ENCODE data around the gene ZNF598. TPM values are rescaled to one million over a fixed set of nuclear protein-coding genes. Genes with fewer than 3 reads are reported as not detected.

ZNF598 gene
- total RNA-seq, result 9.4 TPM

GRCh38 chr16:2009791-2010510 is at the start of gene ZNF598:
Gene ZNF598 (minus strand): TSS chr16:2009821.

GRCh38 chr16:2047330-2048115 is 37.9 kb upstream of the ZNF598 start, which contains the start of the genes NTHL1 and TSC2:
Gene NTHL1 (minus strand): TSS chr16:2047834. CDS start chr16:2047823, 11 bp downstream.
Gene TSC2 (plus strand): TSS chr16:2047985. CDS start chr16:2048616, 631 bp downstream.

GRCh38 chr16:2026461-2027023 is 16.9 kb upstream of the ZNF598 start, which contains the start of gene NHERF2:
Gene NHERF2 (plus strand): TSS chr16:2026902. CDS start chr16:2027006, 104 bp downstream.

GRCh38 chr16:2019518-2019920 is 9.9 kb upstream of the ZNF598 start, which contains the start of gene NPW:
Gene NPW (plus strand): TSS chr16:2019785.

GRCh38 chr16:1989209-1990100 is 20.2 kb downstream of the ZNF598 start, which contains the start of gene SYNGR3:
Gene SYNGR3 (plus strand): TSS chr16:1989970. CDS start chr16:1990103, 133 bp downstream.

DNA sequence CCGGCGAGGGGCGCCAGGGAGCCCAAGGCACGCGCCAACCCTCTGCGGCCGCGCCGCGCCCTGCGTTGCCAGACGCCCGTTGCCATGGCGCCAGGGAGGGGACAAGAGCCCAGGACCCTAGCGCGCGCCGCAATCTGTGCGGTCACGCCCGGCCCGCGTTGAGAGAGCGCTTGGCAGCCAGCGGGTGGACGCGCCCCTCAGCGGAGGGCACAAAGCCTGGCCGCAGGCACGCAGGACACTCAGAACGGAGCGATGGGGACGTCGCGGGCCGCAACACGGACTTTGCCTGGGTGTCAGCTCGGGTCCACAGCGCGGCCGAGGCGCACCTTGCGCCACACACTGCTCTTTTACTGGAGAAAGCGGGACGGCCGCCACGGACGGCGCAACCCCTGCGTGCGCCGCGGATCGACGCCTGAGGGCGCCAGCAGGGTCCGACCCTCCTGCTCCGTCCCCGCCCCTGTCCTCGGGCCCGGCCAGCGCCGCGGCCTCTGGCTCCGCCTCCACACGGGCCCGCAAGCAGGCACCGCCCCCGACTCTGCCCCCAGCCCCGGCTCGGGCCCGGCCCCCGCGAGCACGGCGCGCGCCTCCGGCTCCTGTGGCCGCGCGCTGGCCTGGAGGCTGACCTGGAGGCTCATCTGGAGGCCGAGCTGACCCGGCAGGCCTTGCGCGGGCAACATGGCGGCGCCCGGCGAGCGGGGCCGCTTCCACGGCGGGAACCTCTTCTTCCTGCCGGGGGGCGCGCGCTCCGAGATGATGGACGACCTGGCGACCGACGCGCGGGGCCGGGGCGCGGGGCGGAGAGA is 25.9 kb downstream of the ZNF598 start, which contains the start of gene GFER:
GFER (plus strand) TSS at position 650 of the 803 bp plus-strand sequence; CDS start at position 676, 26 bp downstream.

GRCh38 chr16:1981398-1981836 is 28.2 kb downstream of the ZNF598 start, which contains the start of gene NOXO1:
Gene NOXO1 (minus strand): TSS chr16:1981469. CDS start chr16:1981179, 290 bp downstream.

GRCh38 chr16:1971796-1972489 is 37.7 kb downstream of the ZNF598 start, which contains the start of gene TBL3:
Gene TBL3 (plus strand): TSS chr16:1972053. CDS start chr16:1972165, 112 bp downstream.

DNA sequence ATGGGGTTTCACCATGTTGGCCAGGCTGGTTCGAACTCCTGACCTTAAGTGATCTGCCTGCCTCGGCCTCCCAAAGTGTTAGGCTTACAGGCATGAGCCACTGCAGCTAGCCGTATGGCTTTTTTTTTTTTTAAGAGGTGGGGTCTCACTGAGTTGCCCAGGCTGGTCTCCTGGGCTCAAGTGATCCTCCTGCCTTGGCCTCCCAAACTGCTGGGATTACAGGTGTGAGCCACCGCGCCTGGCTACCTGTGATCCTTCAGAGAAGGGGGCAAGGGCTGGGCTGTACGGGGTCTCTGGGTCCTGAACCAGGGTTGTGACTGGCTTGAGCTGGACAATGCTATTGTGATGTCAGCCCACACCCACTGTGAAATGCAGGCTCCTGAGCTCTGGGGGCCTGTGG is 43.2 kb downstream of the ZNF598 start, which contains the start of gene RNF151:
RNF151 (plus strand) TSS at position 397 of the 400 bp plus-strand sequence. CDS start 26 bp downstream, outside the sequence.

DNA sequence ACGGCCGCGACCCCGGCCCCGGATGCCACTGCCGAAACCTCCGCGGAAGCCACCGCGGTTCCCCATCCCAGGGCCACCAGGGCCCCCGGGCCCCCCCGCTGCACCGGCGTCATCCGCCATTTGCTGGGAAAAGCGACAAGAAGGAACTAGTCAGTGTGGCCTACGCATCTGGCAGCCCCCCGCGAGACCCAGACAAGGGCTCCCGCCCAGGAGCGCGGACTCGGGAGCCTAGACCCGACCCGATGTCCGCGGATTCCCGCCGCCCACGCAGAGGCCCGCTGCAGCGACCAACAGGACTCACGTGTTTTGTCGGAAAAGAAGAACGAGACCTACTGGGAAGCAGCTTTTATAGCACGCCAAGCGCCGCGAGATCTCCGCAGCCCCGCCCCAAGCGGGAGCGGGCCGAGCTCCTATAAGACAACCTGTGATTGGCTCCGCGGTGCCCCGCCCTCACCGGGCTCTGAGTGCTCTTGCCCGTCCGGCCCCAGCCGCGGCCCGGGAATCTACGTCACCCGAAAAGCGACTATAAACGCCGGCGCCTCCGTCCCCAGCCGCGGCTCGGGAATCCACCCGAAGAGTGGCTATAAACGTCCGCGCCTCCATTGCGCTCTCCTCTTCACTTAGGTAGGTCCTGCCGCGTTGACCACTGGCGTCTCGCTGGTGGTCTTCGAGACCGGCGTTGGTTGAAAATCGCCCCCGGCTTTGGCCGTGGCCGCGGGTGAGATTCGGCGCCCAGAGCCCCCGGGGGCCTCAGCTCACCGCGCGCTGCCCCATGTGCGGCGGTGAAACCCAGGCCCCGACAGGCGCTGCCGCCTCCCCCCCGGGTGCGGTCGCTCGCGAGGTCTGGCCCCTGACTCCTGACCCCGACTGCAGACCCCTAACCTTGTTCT is 44.9 kb downstream of the ZNF598 start, which contains the start of gene RPS2:
RPS2 (minus strand) TSS at position 321 of the 890 bp plus-strand sequence; CDS start at position 120, 201 bp downstream.

DNA sequence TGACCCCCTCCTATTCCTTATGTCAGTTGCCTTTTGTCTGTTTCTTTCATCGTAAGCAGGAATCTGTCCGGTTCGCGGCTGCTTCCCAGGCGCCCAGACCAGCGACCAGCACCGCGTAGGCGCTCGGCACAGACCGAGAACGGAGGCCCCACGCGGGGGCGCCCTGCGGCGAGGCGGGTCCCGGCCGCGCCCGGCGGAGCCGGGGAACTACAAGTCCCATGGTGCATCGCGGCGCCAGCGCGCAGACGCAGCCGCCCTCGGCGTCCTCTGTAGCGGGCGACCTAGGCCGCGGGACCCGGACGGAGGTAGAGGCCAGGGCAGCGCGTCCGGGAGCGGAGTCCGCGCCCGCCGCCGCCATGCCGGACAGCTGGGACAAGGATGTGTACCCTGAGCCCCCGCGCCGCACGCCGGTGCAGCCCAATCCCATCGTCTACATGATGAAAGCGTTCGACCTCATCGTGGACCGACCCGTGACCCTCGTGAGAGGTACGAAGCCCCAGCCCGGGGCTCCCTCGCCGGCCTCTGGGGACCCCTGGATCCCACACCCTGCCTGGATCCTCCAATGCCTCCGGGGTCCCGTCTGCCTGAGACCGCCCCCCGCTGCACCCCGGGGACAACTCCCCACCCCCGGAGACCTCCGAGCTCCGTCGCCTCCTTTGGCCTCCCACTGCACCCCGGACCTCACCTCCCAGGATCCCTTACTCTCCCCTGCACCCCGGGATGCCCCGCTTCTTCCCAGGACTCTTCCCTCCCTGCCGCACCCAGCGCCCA is 50.2 kb downstream of the ZNF598 start, which contains the start of gene NDUFB10:
NDUFB10 (plus strand) TSS at position 270 of the 771 bp plus-strand sequence; CDS start at position 357, 87 bp downstream.

Small RNA genes within 50 kb of the gene (small RNA-seq; reads per million reads assigned to genes)
- gene AC005363.2 (ENCODE audit: low replicate concordance), result not detected
- gene RN7SL219P (ENCODE audit: low replicate concordance), result not detected
- not detected for gene SNORA10 (ENCODE audit: low replicate concordance)
- not detected for gene SNORA64 (ENCODE audit: low replicate concordance)

Other genes with a start within 250 kb of the ZNF598 start
- gene NME3, start 238.3 kb downstream of the ZNF598 start, total RNA-seq, result 26.9 TPM
- 18.2 TPM for gene EME2, start 237.0 kb downstream of the ZNF598 start, total RNA-seq
- 27.5 TPM for gene MRPS34, start 236.7 kb downstream of the ZNF598 start, total RNA-seq
- gene SPSB3, start 227.2 kb downstream of the ZNF598 start, total RNA-seq, result 74.2 TPM
- 46.6 TPM for gene NUBP2, start 226.9 kb downstream of the ZNF598 start, total RNA-seq
- 0.31 TPM for gene IGFALS, start 216.1 kb downstream of the ZNF598 start, total RNA-seq
- gene HAGH, start 183.0 kb downstream of the ZNF598 start, total RNA-seq, result 59.5 TPM
- 61.7 TPM for gene FAHD1, start 182.6 kb downstream of the ZNF598 start, total RNA-seq
- not detected for gene MEIOB, start 137.7 kb downstream of the ZNF598 start, total RNA-seq
- not detected for gene HS3ST6, start 91.4 kb downstream of the ZNF598 start, total RNA-seq
- 3.1 TPM for gene MSRB1, start 66.6 kb downstream of the ZNF598 start, total RNA-seq
- gene RPL3L, start 55.1 kb downstream of the ZNF598 start, total RNA-seq, result not detected
- 73.6 TPM for gene NDUFB10, start 50.3 kb downstream of the ZNF598 start, total RNA-seq
- 1,162 TPM for gene RPS2, start 45.0 kb downstream of the ZNF598 start, total RNA-seq
- gene RNF151, start 43.0 kb downstream of the ZNF598 start, total RNA-seq, result not detected
- gene TBL3, start 37.8 kb downstream of the ZNF598 start, total RNA-seq, result 16.6 TPM
- gene NOXO1, start 28.4 kb downstream of the ZNF598 start, total RNA-seq, result 2.8 TPM
- 16.6 TPM for gene GFER, start 25.6 kb downstream of the ZNF598 start, total RNA-seq
- gene SYNGR3, start 19.9 kb downstream of the ZNF598 start, total RNA-seq, result 67.9 TPM
- not detected for gene NPW, start 10.0 kb upstream of the ZNF598 start, total RNA-seq
- gene NHERF2, start 17.1 kb upstream of the ZNF598 start, total RNA-seq, result 10.0 TPM
- 22.5 TPM for gene NTHL1, start 38.0 kb upstream of the ZNF598 start, total RNA-seq
- 148 TPM for gene TSC2, start 38.2 kb upstream of the ZNF598 start, total RNA-seq
- gene PKD1, start 126.1 kb upstream of the ZNF598 start, total RNA-seq, result 272 TPM
- gene RAB26, start 138.8 kb upstream of the ZNF598 start, total RNA-seq, result 4.4 TPM
- 34.7 TPM for gene TRAF7, start 146.0 kb upstream of the ZNF598 start, total RNA-seq
- 39.8 TPM for gene CASKIN1, start 186.8 kb upstream of the ZNF598 start, total RNA-seq
- gene MLST8, start 195.6 kb upstream of the ZNF598 start, total RNA-seq, result 18.5 TPM
- 8.5 TPM for gene BRICD5, start 201.0 kb upstream of the ZNF598 start, total RNA-seq
- gene PGP, start 205.0 kb upstream of the ZNF598 start, total RNA-seq, result 23.8 TPM
- gene E4F1, start 213.8 kb upstream of the ZNF598 start, total RNA-seq, result 46.6 TPM
- 7.5 TPM for gene DNASE1L2, start 226.6 kb upstream of the ZNF598 start, total RNA-seq
- gene ECI1, start 241.8 kb upstream of the ZNF598 start, total RNA-seq, result 16.3 TPM

Data from parietal lobe (tissue), 2 donors.